ENCODE results near the gene MACC1.

MACC1 gene

GRCh38 chr7:20238194-20238753, 21.1 kb upstream of the MACC1 start:
- DNase-seq (ENCODE audit: low read depth) = no peak
- TF ChIP-seq CTCF (IDR thresholded peaks at IDR 0.05; ENCODE audit: insufficient read depth, low read depth, low read length, missing control alignments) = no peak

GRCh38 chr7:20237464-20238193, 20.4 kb upstream of the MACC1 start:
- TF ChIP-seq CTCF (IDR thresholded peaks at IDR 0.05; ENCODE audit: insufficient read depth, low read depth, low read length, missing control alignments) = no peak
- no peak for DNase-seq (ENCODE audit: low read depth)
- no peak overlapping the region for H3K4me3 ChIP-seq (ENCODE audit: low read length)

More at GRCh38 chr7:20238194-20238753, 21.1 kb upstream of the MACC1 start:
- no peak overlapping the region for H3K4me3 ChIP-seq (ENCODE audit: low read length)

GRCh38 chr7:20236790-20237189, 19.6 kb upstream of the MACC1 start:
- no peak for TF ChIP-seq CTCF (IDR thresholded peaks at IDR 0.05; ENCODE audit: insufficient read depth, low read depth, low read length, missing control alignments)
- DNase-seq (ENCODE audit: low read depth) = peak; percentile 77
- H3K4me3 ChIP-seq (ENCODE audit: low read length) = no peak overlapping the region

GRCh38 chr7:20236043-20236442, 18.9 kb upstream of the MACC1 start:
- no peak overlapping the region for H3K4me3 ChIP-seq (ENCODE audit: low read length)
- TF ChIP-seq CTCF (IDR thresholded peaks at IDR 0.05; ENCODE audit: insufficient read depth, low read depth, low read length, missing control alignments) = no peak
- no peak for DNase-seq (ENCODE audit: low read depth)

- DNase-seq (ENCODE audit: low read depth) = no peak
- H3K4me3 ChIP-seq (ENCODE audit: low read length) = no peak overlapping the region
- TF ChIP-seq CTCF (IDR thresholded peaks at IDR 0.05; ENCODE audit: insufficient read depth, low read depth, low read length, missing control alignments) = no peak
Measured at GRCh38 chr7:20235288-20235687, 18.1 kb upstream of the MACC1 start.

- no peak for TF ChIP-seq CTCF (IDR thresholded peaks at IDR 0.05; ENCODE audit: insufficient read depth, low read depth, low read length, missing control alignments)
- no peak for DNase-seq (ENCODE audit: low read depth)
- H3K4me3 ChIP-seq (ENCODE audit: low read length) = no peak overlapping the region
Measured at GRCh38 chr7:20233362-20233761, 16.2 kb upstream of the MACC1 start.

- DNase-seq (ENCODE audit: low read depth) = no peak
- H3K4me3 ChIP-seq (ENCODE audit: low read length) = no peak overlapping the region
- no peak for TF ChIP-seq CTCF (IDR thresholded peaks at IDR 0.05; ENCODE audit: insufficient read depth, low read depth, low read length, missing control alignments)
Measured at GRCh38 chr7:20232848-20233247, 15.7 kb upstream of the MACC1 start.

Data from epithelial cell of esophagus (primary cell).